ENCODE data around the gene IPO11. TPM values are rescaled to one million over a fixed set of nuclear protein-coding genes. Genes with fewer than 3 reads are reported as not detected.
"Not testable (repeated sequence)": the region's sequence is repeated elsewhere in the genome, so short reads cannot be mapped to it uniquely, and the experiment has no call there.

IPO11 gene
- total and polyA plus RNA-seq, 7 donors = 9.1 to 25.4 (median 21.4) TPM

- Histone ChIP-seq H3K36me3 (ENCODE audit: insufficient read depth in 1 of 2, low read depth in 1 of 2) (no peaks in the 10 kb centered on the region), H3K4me1 (no peaks in the 10 kb centered on the region), H3K9me3 (no peaks in the 10 kb centered on the region), H3K27ac (no peak overlapping the region), H3K27me3 (ENCODE audit: insufficient read depth in 3 of 3, low read length in 2 of 3) (no peaks in the 10 kb centered on the region), H3K4me3 (no peak overlapping the region)
- DNase-seq (no peak), ATAC-seq (no peak)
- TF ChIP-seq CTCF (IDR thresholded peaks at IDR 0.05) = no peak
- WGBS, 3 donors = 89 to 96% (median 90%) methylated on average over 1 of the region's 1 CpG
- intact Hi-C loops (cut with DNase I) = no loop called here
Measured at GRCh38 chr5:62671479-62671878, 258.9 kb downstream of the IPO11 start.

- H3K27me3 ChIP-seq (ENCODE audit: insufficient read depth in 3 of 3, low read length in 2 of 3); H3K4me1 ChIP-seq; H3K4me3 ChIP-seq; H3K36me3 ChIP-seq (ENCODE audit: insufficient read depth in 1 of 2, low read depth in 1 of 2); DNase-seq; H3K9me3 ChIP-seq; H3K27ac ChIP-seq; ATAC-seq; intact Hi-C loops (cut with DNase I): not testable (repeated sequence)
Measured at GRCh38 chr5:62676596-62676995, 264.0 kb downstream of the IPO11 start.

Other genes starting within 250 kb of the IPO11 start
- gene KIF2A, start 106.6 kb upstream of the IPO11 start, total RNA-seq = 10 to 100 TPM in 1 of 4 donors, 1 to 10 TPM in 3; 7.5 to 10.6 (median 8.9) TPM
- 1 to 10 TPM; 1.4 to 9.2 (median 4.5) TPM for gene KIF2A, start 106.6 kb upstream of the IPO11 start, polyA plus RNA-seq
- gene DIMT1, start 8.9 kb upstream of the IPO11 start, total RNA-seq = 10 to 100 TPM in 3 of 4 donors, 1 to 10 TPM in 1; 8.5 to 28.0 (median 21.8) TPM
- gene DIMT1, start 8.9 kb upstream of the IPO11 start, polyA plus RNA-seq = 10 to 100 TPM; 15.9 to 27.5 (median 16.1) TPM
- gene LRRC70, start 166.1 kb downstream of the IPO11 start, total RNA-seq = 1 to 10 TPM in 1 of 4 donors, under 1 TPM in 3; 0.32 to 1.6 (median 0.77) TPM
- gene LRRC70, start 166.1 kb downstream of the IPO11 start, polyA plus RNA-seq = under 1 TPM; 0.17 to 0.89 (median 0.45) TPM